ENCODE data around the gene CAP1.

Gene CAP1

DNA sequence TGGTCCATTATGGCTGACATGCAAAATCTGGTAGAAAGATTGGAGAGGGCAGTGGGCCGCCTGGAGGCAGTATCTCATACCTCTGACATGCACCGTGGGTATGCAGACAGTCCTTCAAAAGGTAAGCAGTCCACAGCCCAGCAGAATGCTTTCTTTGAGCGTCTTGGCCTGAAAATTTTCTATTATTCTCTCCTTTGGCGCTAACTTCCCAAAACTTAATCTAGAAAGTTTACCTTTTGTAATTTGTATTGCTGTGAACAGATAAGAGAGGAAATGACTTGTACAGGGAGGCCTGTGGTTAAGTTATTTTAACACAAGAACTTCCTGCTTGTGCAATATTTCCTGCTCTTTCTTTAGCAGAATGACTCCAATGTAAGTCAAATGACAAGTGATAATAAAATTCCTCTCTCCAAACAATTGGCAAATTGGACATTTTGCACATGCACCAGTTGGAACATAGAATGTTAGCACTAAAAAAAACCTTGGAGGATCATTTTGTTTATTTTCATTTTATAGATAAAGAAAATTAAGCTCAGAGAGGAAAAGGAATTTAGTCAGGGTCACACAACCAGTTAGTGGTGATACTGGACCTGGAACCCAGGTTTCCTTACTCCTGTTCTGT is 18.9 kb downstream of the CAP1 start:
- no peak for DNase-seq

DNA sequence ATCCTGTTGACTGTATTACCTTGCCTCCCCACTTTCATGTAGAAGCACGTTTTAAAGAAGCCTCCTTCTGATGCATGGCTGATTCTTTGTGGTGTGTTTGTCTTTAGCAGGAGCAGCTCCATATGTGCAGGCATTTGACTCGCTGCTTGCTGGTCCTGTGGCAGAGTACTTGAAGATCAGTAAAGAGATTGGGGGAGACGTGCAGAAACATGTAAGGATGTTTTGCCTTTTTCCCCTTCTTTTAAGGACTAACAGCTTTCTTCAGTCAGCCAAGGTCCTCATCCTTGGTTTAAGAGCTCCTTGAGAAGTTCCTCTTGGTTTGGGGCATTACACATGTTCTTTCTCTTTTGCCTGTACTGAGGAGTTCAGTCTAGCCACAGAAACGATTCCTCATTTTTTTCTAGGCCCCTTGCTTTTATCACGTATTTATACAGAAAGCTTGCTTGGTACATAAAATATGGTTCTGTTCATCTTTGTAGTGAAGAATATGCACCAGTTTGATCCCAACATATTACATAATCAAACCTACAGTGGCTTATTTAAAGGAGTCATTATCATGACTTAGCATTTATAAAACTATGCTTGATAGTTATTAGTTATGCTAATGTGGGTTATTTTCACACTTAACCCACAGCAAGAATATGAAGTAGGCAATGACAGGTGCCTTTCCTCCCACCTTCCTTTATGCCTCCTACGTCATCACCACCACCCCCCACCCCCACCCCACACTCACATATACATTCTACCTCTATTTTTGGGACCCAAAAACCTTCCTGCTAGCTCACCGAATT is 19.6 kb downstream of the CAP1 start:
- DNase-seq, result no peak

DNA sequence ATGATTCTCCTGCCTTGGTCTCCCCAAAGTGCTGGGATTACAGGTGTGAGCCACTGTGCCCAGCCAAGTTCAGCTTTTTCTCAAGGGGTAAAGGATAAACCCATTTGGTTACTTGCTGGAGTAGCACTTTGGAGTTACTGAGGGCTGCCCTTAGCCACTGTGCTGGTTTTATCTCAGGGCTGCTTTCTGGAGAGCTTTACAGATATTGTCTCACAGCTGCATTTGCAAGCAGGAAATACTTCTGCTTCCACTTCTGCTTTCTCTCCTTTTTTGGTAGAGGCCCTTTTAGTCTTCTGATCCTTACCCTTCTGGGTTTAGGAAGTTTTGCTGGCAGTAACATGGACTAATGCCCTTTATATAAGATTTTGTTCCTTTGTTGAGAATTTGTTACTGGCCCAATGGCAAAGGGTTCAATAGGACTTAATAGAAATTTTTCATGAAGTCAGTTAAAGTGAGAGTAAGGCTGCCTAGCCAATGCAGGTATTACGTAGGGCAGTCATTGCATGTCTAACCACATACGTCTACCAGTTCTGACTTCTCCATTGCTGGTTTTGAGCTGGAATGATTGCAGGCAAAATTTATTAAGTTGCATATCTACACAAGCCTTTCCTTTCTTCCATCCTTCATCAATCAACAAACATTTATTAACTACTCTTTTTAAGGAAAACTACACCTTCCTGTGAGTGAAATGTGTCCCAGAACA is 24.4 kb downstream of the CAP1 start:
- peak; percentile 18 for DNase-seq

DNA sequence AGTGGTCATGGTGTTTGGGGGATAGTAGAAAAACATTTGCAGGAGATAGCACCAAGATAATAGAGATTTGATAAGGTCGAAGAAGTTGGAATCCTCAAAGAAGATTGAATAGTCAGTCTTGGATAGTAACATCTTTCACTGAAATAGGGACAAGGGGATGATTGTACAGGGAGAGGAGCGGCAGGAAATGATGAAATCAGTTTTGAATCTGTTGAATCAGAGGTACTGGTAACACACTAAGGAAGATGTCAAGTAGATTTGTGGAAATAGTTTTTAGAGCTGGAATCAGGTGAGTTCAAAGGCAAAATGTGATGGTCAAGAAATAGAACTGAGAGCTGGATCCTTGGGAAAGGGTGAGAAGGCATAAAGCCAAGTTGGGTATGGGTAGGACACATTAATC is 26.5 kb downstream of the CAP1 start:
- no peak for DNase-seq

DNA sequence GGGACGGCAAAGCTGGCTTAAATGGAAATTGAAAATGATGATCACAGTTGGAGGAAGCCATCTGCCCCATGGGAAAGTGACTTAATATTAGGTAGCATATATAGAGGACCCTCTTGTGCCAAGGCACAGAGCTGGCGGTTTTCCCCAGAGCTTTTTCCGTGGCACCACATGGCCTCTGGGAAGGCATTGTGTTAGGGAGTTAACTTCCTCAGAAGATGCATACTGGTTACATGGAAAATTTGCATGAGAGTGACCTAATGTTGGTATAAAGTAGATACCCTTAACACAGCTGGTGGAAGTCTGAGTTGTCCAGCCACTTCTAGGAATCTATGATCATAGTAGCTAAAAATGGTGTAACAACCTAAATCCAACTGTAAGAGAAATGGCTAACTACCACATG is 27.3 kb downstream of the CAP1 start:
- DNase-seq, result no peak

DNA sequence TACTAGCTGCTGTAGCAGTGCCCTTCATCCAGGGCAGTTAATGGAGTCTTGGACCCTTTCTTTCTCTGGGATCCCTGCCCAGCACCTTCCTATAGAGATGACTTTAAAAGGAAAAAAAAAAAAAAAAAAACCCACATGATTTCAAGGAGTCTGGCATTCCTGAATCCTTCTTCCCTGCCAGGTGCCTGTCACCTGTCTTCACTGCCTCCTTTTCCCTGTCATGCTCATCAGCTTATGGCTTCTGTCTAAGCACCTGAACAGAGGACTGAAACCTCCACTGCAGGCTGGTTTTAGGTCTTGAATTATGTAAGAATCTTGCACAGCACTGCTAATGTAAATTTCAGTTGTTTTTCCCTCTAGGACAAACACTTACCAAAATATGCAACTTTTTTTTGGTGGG is 31.6 kb downstream of the CAP1 start:
- no peak for DNase-seq

DNA sequence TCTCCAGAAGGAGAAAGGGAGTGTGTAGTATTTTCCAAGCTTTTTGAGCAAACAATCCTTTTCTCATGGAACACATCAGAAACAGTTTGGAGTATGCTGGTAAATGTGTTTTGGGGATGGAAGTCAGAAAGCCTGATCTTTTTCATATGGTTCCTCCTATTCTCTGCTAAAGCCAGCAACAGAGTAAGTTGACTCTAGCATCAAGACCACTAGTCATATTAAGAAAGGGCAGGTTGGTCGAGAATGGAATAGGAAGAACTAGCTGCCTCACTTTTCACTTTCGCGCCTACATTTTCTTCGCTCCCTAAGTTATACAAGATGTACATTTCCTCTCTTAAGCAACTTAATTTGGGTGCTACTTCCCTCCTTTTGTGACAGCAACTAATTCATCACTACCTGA is 32.5 kb downstream of the CAP1 start:
- DNase-seq, result no peak

DNA sequence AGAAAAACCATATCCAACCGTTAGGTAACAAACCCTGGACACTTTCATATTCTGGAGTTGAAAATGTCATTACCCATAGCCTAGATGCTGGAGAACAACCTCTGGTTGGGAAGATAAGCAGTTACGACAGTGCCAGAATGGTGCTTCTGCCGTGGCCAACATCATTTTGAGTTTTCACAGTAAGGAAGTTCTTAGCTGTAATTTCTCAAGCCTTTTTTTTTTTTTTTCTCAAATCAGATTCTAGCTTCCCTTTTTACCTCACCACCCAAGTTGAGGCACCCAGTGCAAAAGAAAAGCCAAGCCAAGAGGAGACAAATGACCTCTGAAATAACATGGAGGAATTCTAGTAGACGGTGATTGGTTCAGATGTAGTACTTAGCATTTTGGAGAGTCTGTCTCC is 34.7 kb downstream of the CAP1 start:
- DNase-seq, result no peak

DNA sequence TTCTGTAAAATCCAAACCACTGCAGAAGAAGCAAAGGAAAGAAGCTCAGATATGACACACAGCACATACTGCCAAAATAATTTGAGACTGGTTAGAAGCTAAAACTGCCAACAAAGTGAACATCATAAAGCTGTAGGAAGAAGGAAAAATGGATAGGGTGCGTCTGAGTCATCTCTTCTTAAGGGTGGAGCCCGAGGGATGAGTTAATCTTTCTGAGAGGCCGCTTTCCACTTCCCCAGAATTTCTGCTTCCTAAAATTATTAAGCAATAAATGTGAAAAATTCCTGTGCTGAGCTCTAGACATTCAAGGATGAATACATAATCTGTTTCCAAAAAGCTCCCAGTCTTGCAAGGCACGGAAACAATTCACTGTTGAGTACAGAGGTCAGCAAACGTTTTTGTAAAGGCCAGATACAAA is 36.4 kb downstream of the CAP1 start:
- no peak for DNase-seq

DNA sequence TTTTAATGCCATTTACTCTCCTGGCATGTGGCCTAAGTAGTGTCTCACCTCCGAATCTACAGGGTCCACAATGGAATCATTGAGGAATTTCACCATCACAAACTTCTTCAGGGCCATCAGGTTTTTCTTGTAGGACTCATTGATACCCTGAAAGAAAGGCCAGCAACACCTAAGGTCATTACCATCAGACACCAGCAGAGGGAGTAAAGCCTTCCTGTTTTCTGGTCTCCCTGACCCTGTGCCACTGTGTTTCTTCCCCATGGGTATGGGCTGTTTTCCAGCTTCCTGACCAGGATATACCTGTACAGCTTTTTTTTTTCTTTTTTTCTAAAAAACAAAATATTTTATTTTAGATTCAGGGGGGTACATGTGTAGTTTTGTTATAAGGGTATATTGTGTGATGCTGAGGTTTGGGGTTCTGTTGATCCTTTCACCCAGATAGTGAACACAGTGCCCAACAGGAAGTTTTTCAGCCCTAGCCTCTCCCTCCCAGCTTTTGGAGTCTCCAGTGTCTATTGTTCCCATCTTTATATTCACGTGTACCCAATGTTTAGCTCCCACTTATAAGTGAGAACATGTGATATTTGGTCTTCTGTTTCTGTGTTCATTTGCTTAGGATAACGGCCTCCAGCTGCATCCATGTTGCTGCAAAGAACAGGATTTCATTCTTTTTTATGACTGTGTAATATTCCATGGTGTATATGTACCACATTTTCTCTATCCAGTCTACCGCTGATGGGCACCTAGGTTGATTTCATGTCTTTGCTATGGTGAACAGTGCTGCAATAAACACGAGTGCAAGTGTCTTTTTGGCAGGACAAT is 38.2 kb downstream of the CAP1 start:
- DNase-seq, result peak; percentile 19

DNA sequence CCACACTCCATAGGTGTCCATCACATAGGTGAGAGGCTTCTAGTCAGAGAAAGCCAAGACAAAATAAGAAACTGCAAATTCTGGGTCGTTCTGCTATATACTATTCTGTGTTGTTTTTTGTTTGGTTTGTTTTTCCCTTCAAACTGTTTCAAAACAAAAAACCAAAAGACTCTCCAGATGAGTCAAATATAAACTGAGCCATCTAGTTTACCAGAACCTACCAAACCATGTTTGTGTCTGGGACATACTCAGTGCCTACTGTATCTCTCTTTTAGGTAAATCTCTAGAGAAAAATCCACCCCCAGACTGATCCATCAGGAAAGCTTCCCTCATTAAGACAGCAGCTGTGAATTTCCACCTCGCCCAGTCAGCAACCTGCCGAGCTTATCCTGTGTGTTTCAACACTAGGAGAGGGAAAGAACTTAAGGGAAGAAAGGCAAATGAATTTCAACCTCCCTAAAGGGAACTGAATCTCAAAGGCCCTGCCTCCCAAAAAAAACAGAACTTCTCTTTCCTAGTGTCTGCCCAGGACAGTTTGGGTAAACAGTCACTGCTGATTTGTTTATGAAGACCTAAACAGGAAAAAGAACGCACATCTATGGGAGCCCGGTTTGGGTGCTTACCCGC is 39.4 kb downstream of the CAP1 start:
- no peak for DNase-seq

DNA sequence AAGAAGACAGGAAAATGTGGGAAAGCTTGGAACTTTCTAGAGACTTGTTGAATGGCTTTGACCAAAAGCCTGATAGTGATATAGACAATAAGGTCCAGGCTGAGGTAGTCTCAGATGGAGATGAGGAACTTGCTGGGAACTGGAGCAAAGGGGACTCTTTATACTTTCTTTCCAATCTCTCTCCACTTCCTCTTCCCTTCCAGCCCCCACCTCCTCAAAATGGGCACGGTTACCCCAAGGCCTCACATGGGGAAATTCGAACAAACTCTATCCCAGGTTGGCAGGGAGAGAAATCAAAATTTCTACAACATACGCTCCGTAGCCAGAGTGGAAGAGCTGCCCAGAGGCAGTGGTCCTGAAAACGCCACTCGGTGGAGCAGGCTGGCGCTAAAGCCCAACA is 41.3 kb downstream of the CAP1 start:
- no peak for DNase-seq

DNA sequence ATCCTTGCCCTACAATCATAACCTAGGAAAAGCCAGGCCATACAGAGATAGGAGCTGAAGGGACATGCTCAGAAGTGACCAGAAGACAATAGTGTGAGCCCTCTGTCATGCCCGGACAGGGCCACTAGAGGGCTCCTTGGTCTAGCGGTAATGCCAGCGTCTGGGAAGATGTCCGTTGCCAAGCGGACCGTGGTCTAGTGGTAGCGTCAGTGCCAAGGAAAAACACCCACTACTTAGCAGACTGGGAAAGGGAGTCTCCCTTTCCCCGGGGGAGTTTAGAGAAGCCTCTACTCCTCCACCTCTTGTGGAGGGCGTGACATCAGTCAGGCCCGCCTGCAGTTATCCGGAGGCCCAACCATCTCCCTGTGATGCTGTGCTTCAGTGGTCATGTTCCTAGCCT is 44.2 kb downstream of the CAP1 start:
- peak; percentile 44 for DNase-seq

DNA sequence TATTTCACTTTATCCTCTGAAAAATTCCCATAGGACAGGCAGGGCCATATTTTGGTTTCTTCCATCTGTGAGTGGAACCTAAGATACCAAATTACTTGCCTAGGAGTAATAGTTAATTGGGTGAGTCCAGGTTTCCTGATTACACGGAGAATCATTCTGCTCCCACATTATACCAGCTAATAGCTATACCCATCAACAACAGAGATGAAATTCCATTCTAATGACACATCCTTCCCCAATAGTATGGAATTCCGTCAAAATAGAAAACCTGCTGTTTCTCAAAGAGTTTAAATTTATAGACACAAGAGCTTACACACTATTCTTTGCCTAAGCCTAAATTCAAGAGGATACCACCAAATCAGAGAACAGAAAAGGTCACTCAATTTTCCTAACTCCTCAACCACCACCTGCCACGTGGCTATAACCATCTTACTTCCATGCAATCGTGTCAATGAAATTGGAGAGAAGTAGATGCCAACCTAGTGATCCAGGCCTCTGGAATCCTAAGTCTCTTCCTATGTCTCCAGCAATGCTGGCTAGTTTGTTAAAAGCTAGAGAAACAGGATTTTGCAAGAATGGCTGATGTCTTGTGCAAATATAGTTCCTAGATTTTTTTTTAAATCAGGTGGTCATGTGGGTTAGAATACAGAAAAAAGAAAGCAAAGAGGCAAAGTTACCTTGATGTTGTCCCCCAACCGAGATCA is 50.3 kb downstream of the CAP1 start:
- no peak for DNase-seq

DNA sequence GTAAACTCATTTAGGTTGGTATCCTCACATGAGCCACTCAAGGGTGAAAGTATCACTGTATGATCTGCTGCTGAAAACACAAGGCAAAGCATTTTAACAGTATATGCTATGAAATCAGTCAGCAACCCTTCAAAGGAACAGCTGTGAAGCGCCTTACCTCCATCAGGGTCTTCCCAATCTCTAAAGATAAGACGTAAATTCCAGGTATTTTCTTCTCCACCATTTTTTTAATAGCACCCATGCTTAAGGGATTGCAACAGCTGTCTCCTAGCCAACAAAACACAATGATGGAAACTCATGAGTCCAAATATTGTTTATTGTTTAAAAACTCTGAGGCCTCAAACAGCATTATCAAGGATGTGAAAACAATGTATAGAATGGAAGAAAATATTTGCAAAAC is 51.7 kb downstream of the CAP1 start:
- DNase-seq, result no peak

DNA sequence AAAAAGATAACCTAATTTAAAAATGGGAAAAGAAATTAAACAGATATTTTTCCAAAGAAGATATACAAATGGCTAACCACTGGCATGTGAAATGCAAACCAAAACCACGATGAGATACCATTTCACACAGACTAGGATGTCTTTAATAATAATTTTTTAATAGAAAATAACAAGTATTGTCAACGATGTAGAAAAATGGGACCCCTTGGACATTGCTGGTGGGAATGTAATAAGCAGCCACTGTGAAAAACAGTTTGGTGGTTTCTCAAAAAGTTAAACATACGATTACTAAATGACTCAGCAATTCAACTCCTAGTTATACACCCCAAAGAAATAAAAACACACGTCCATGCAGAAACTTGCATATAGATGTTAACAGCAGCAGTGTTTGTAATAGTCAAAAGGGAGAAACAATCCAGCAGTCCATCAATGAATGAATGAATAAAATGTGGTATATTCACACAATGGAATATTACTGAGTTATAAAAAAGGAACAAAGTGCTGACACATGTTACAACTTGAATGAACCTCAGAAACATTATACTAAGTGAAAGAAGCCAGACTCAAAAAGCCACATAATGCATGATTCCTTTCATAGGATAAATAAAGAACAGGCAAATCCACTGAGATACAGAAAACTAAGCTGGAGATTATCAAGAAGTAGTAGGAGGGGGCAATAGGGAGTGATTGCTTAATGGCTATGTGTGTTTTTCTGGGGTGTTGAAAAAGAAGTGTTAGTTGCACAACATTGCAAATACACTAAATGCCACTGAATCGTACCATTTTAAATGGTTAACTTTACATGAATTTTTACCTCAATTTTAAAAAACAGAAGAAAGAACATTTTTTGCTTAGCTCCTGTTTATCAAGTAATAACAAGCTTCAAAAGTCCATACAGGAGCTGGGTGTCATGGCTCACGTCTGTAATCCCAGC is 52.4 kb downstream of the CAP1 start:
- no peak for DNase-seq

DNA sequence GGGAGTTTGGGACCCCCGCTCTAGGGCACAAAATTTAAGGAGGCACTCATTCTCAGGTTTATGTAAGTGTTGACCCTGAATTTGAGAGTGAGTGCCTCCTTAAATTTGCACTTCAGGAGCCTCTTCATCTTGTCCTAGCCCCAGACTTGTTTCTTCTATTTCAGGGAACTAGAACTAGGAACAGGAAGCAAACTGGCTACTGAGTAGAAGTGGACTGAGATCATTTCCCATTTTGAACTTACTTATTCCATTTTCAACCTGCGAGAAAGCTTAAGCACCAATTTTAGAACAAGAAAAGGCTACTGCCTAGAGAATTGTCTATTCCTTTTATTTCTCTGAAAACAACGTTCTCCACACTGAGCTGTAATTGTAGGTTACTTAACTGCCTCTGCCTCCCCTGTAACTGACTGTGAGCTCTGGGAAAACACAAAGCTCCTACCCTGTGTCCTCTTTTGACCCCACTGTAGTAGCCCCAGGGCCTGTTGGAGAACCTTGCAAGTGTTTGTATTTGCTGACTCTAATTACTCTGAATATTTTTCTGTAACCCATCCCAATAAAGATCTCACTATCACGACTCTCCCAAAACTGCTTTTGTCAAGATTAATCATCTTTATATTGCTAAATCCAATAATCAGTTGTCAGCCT is 54.1 kb downstream of the CAP1 start:
- no peak for DNase-seq

DNA sequence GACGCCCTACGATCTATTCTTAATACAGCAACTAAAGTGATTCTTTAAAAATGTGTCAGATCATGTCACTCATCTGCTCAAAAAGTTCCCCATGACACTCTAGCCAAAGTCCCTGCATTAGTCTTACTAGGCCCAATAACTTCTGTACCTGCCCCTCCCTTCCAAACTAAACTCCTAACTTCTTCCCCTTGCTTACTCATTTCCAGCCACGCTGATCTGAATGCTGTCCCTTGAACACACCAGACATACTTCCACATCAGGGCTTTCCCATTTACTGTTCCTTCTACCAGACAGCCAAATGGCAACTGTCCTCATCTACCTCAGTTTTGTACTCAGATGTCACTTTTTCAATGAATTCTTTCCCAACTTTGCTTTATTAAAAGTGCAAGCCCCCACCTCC is 55.3 kb downstream of the CAP1 start:
- DNase-seq, result no peak

DNA sequence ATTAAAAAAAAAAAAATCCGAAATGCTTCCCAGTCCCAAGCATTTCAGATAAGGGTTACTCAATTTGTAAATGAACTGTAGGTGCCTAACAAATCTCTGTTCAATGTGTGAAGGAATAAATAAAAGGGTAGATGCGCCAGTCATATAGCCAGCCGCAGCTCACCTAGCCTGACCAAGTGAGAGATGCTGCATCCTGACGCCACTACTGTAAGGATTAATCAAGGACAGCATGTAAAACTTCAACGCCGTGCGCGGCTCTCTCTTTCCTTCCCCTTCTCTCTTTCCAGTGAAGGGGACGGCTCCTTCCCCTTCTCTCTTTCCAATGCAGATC is 56.1 kb downstream of the CAP1 start:
- no peak for DNase-seq

DNA sequence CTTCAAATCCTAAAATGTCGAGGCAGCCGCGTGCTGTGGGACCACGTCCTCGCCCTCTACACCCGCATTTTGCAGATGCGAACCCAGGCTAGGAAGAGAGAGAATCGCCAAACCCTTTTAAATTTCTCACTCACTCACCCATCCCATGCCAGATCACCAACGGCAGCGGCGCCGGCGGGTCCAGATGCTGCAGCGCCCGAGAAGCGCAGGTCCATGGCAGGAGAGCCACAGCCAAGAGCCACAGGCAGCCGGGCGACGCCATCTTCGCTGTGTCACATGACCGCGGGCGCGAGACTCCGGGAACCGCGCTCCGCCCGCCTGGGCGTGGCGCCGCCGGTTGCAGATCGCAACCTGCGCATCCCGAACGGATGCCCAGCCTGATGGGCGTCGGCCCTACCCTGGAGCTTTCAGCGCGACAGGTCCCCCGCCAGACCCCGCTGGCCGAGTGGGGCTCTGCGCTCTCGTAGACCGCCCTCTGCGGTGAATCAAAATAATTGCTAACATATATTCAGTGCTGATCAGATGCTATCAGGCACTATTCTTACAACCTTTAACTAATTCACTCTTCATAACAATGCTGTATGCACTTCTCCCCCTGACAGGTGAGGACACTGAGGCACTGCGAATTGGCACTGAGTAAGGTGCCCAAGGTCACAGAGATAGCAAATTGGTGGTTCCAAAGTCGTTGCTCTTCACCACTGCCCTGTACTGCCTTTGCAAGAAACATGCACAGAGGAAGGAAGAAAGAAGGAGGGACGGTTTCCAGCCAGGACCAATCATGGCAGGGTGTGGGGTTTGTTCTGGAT is 56.7 kb downstream of the CAP1 start, which contains the start of gene PPT1:
TSS of gene PPT1 (minus strand) at position 276 of the 806 bp plus-strand sequence. CDS start at position 262, 14 bp downstream.
- DNase-seq, result peak; percentile 73

All from CD4-positive, alpha-beta T cell treated with Interferon gamma for 1 hour (primary cell).